Sigmoid colon (tissue), 7 donors: ENCODE data around the gene MYH10. TPM values are rescaled to one million over a fixed set of nuclear protein-coding genes. Genes with fewer than 3 reads are reported as not detected.
"Not testable (repeated sequence)": the region's sequence is repeated elsewhere in the genome, so short reads cannot be mapped to it uniquely, and the experiment has no call there.

ENCODE experiments used
- DNase-seq: peaks from one replicate; pipeline ENCODE4 v3.0.0-alpha.2; 2019
- H3K27ac ChIP-seq, 4 donors: fragments of 200-600 bp; sonication (generic); one replicate each; pipeline ENCODE4 v1.5.1; 2016 to 2019; ENCODE audit warnings: mild to moderate bottlenecking in 1 of 4
- H3K27me3 ChIP-seq, 3 donors: fragments of 200-600 bp; sonication (generic); one replicate each; pipeline ENCODE4 v1.5.1; 2019; ENCODE audit warnings: mild to moderate bottlenecking in 1 of 3
- H3K36me3 ChIP-seq, 4 donors: fragments of 200-600 bp; sonication (generic); one replicate each; pipeline ENCODE4 v1.5.1; 2016 to 2019
- H3K4me1 ChIP-seq, 4 donors: fragments of 200-600 bp; sonication (generic); one replicate each; pipeline ENCODE4 v1.5.1; 2017 to 2019
- H3K4me3 ChIP-seq, 4 donors: fragments of 200-600 bp; sonication (generic); one replicate each; pipeline ENCODE4 v1.5.1; 2017 to 2019; ENCODE audit warnings: mild to moderate bottlenecking in 2 of 4, moderate library complexity in 1 of 4
- H3K9me3 ChIP-seq, 4 donors: fragments of 200-600 bp in 3 of 4; sonication (generic) in 3 of 4; one replicate each; pipeline versions ENCODE4 v1.5.1 to v1.6.1; 2013 to 2019
- CTCF ChIP-seq, 4 experiments: fragments of 450-650 bp in 3 of 4; fragments of 200-600 bp in 1 of 4; IDR thresholded peaks; one replicate each; pipeline ENCODE4 v1.5.1; 2016 to 2019; ENCODE audit warnings: antibody characterized with exemption in 4 of 4, mild to moderate bottlenecking in 3 of 4, moderate library complexity in 2 of 4
- EP300 ChIP-seq, 4 donors: sonication (generic); formaldehyde crosslinking; IDR thresholded peaks; one replicate each; pipeline ENCODE4 v1.6.1; 2017; ENCODE audit warnings: antibody characterized with exemption in 4 of 4
- POLR2A ChIP-seq, 2 donors: fragments of 450-650 bp; IDR thresholded peaks; one replicate each; pipeline ENCODE4 v1.6.1; 2016; ENCODE audit warnings: antibody characterized with exemption in 2 of 2, mild to moderate bottlenecking in 2 of 2, moderate library complexity in 2 of 2
- POLR2AphosphoS5 ChIP-seq, 4 donors: sonication (generic); formaldehyde crosslinking; IDR thresholded peaks; one replicate each; pipeline ENCODE4 v1.6.1; 2017; ENCODE audit warnings: antibody characterized with exemption in 4 of 4
- WGBS, 2 donors: extraction: QIAGEN DNeasy Blood & Tissue Kit; methylation state at CpG; one replicate each; pipeline ENCODE4 v1.1.7; 2013; 5-methylcytosine and 5-hydroxymethylcytosine counted together
- intact Hi-C: fragments of 100-400 bp; cut with DNase I; formaldehyde crosslinking; loops from one replicate; pipeline ENCODE4 v1.15.1; 2023
- polyA plus RNA-seq, 3 donors: library from polyadenylated mRNA; stranded (reverse); fragments of 200-250 nt; gene quantifications; one replicate each; pipeline ENCODE4 v1.2.3, GENCODE V29; 2013
- total RNA-seq, 4 donors: library from RNA; depleted of rRNA; stranded (reverse); fragments of >200 nt; gene quantifications; one replicate each; pipeline ENCODE4 v1.1.0, GENCODE V29; 2016
- donor health status: healthy with polysubstance abuse.
- donor health status: Bipolar disorder and iron deficiency.
- donor health status: healthy.

Gene MYH10
- total and polyA plus RNA-seq, 7 donors, result 0.92 to 34.6 (median 22.8) TPM

GRCh38 chr17:8556074-8556473 lies 74.5 kb downstream of the MYH10 start:
- Histone ChIP-seq H3K36me3 (peaks cover 0 to 20% (median 0%) of the 10 kb centered on the region in 4 donors), H3K4me3 (no peak overlapping the region), H3K27me3 (no peaks in the 10 kb centered on the region), H3K27ac (no peak overlapping the region), H3K9me3 (no peaks in the 10 kb centered on the region), H3K4me1 (no peaks in the 10 kb centered on the region)
- DNase-seq, result no peak
- WGBS, 2 donors, result 77 to 92% methylated on average over 9 of the region's 9 CpGs
- intact Hi-C loops, result no loop called here
- no peak for TF ChIP-seq POLR2A (IDR thresholded peaks at IDR 0.05)
- no peak for TF ChIP-seq POLR2AphosphoS5 (IDR thresholded peaks at IDR 0.05)
- TF ChIP-seq CTCF (IDR thresholded peaks at IDR 0.05), result no peak
- no peak for TF ChIP-seq EP300 (IDR thresholded peaks at IDR 0.05)

GRCh38 chr17:8555062-8555461 lies 75.5 kb downstream of the MYH10 start:
- H3K4me3 ChIP-seq, result no peak overlapping the region
- no peaks in the 10 kb centered on the region for H3K27me3 ChIP-seq
- H3K9me3 ChIP-seq, result no peaks in the 10 kb centered on the region
- TF ChIP-seq EP300 (IDR thresholded peaks at IDR 0.05), result no peak
- 83 to 89% methylated on average over 1 of the region's 1 CpG for WGBS, 2 donors
- no peak for DNase-seq
- intact Hi-C loops, result no loop called here
- H3K4me1 ChIP-seq, result no peaks in the 10 kb centered on the region
- peaks cover 0 to 16% (median 0%) of the 10 kb centered on the region in 4 donors for H3K36me3 ChIP-seq
- H3K27ac ChIP-seq, result no peak overlapping the region

- intact Hi-C loops, result no loop called here
- TF ChIP-seq CTCF (IDR thresholded peaks at IDR 0.05) (no peak), POLR2A (IDR thresholded peaks at IDR 0.05) (no peak), POLR2AphosphoS5 (IDR thresholded peaks at IDR 0.05) (no peak), EP300 (IDR thresholded peaks at IDR 0.05) (no peak)
- Histone ChIP-seq H3K27ac (no peak overlapping the region), H3K4me1 (no peaks in the 10 kb centered on the region), H3K36me3 (peaks cover 0 to 28% (median 0%) of the 10 kb centered on the region in 4 donors), H3K27me3 (no peaks in the 10 kb centered on the region), H3K9me3 (no peaks in the 10 kb centered on the region), H3K4me3 (no peak overlapping the region)
- 94 to 96% methylated on average over 9 of the region's 9 CpGs for WGBS, 2 donors
- no peak for DNase-seq
These were observed 77.8 kb downstream of the MYH10 start for GRCh38 chr17:8552577-8553320.

- Histone ChIP-seq H3K4me1 (no peaks in the 10 kb centered on the region), H3K9me3 (no peaks in the 10 kb centered on the region), H3K27me3 (no peaks in the 10 kb centered on the region), H3K36me3 (peaks cover 0 to 77% (median 15%) of the 10 kb centered on the region in 4 donors), H3K4me3 (no peak overlapping the region), H3K27ac (no peak overlapping the region)
- TF ChIP-seq EP300 (IDR thresholded peaks at IDR 0.05) (no peak), CTCF (IDR thresholded peaks at IDR 0.05) (no peak), POLR2AphosphoS5 (IDR thresholded peaks at IDR 0.05) (no peak), POLR2A (IDR thresholded peaks at IDR 0.05) (no peak)
- DNase-seq, result no peak
- intact Hi-C loops, result no loop called here
- 68 to 84% methylated on average over 8 of the region's 8 CpGs for WGBS, 2 donors
These were observed 87.7 kb downstream of the MYH10 start for GRCh38 chr17:8542599-8543502.

- H3K4me1 ChIP-seq, H3K27ac ChIP-seq, H3K4me3 ChIP-seq, H3K9me3 ChIP-seq, H3K27me3 ChIP-seq, intact Hi-C loops, DNase-seq: not testable (repeated sequence)
- H3K36me3 ChIP-seq, result peaks cover 0 to 75% (median 9%) of the 10 kb centered on the region in 4 donors
- 93 to 94% methylated on average over 7 of the region's 7 CpGs for WGBS, 2 donors
These were observed 90.5 kb downstream of the MYH10 start for GRCh38 chr17:8539976-8540375.
